ENCODE results near the gene NRM. TPM values are rescaled to one million over a fixed set of nuclear protein-coding genes. Genes with fewer than 3 reads are reported as not detected.
"Not testable (repeated sequence)": the region's sequence is repeated elsewhere in the genome, so short reads cannot be mapped to it uniquely, and the experiment has no call there.

The NRM gene
- total and polyA plus RNA-seq, 2 experiments from 2014 or later, result 13.8 to 33.8 TPM

GRCh38 chr6:30657922-30658321 lies 32.9 kb downstream of the NRM start:
- peaks cover 79% of the 10 kb centered on the region for H3K36me3 Mint-ChIP-seq (ENCODE audit: low read depth)
- DNase-seq (ENCODE audit: low spot score); H3K4me2 ChIP-seq; H3F3A ChIP-seq (replicated peaks; ENCODE audit: low read depth); H3K4me1 Mint-ChIP-seq; H3K9me2 ChIP-seq (ENCODE audit: insufficient read depth); H3K27ac Mint-ChIP-seq; H3K4me3 Mint-ChIP-seq; H3K4me1 ChIP-seq (ENCODE audit: insufficient read depth); H3K27me3 Mint-ChIP-seq (ENCODE audit: insufficient read depth, low read depth, poor library complexity); H3K79me2 ChIP-seq (replicated peaks; ENCODE audit: insufficient read depth); H3K9me3 Mint-ChIP-seq; ATAC-seq; H4K20me1 ChIP-seq (replicated peaks; ENCODE audit: insufficient read depth); H3K27ac ChIP-seq (ENCODE audit: low read depth); H3K27me3 ChIP-seq (ENCODE audit: insufficient read depth); H3K4me3 ChIP-seq; H2AFZ ChIP-seq: not testable (repeated sequence)
- peaks cover 17% of the 10 kb centered on the region; the same call in 1 of the 2 replicates for H3K36me3 ChIP-seq (ENCODE audit: insufficient read depth)

- Mint-ChIP-seq H3K27me3 (ENCODE audit: insufficient read depth, low read depth, poor library complexity) (peaks cover 9% of the 10 kb centered on the region), H3K9me3 (no peaks in the 10 kb centered on the region), H3K4me3 (no peak overlapping the region), H3K36me3 (ENCODE audit: low read depth) (peaks cover 79% of the 10 kb centered on the region), H3K4me1 (no peaks in the 10 kb centered on the region), H3K27ac (no peak overlapping the region)
- Histone ChIP-seq H2AFZ (no peak overlapping the region), H3K27ac (ENCODE audit: low read depth) (no peak overlapping the region), H3K27me3 (ENCODE audit: insufficient read depth) (no peaks in the 10 kb centered on the region), H3K36me3 (ENCODE audit: insufficient read depth) (peaks cover 21% of the 10 kb centered on the region), H4K20me1 (replicated peaks; ENCODE audit: insufficient read depth) (peaks cover 8% of the 10 kb centered on the region; the same call in 1 of the 2 replicates), H3K4me1 (ENCODE audit: insufficient read depth) (no peaks in the 10 kb centered on the region), H3K4me3 (no peak overlapping the region), H3K4me2 (no peak overlapping the region), H3K9me2 (ENCODE audit: insufficient read depth) (no peaks in the 10 kb centered on the region), H3K79me2 (replicated peaks; ENCODE audit: insufficient read depth) (no peaks in the 10 kb centered on the region), H3F3A (replicated peaks; ENCODE audit: low read depth) (peaks cover 4% of the 10 kb centered on the region; the same call in 1 of the 2 replicates)
- ATAC-seq (no peak), DNase-seq (ENCODE audit: low spot score) (no peak)
- TF ChIP-seq ZNF331 (CRISPR knock-in tag; IDR thresholded peaks at IDR 0.05; ENCODE audit: low read depth) (no peak), STAT1 (IDR thresholded peaks at IDR 0.05; ENCODE audit: unreplicated experiment) (no peak), JUNB (IDR thresholded peaks at IDR 0.05; ENCODE audit: unreplicated experiment) (no peak), POLR2AphosphoS5 (IDR thresholded peaks at IDR 0.05; ENCODE audit: low read depth) (no peak), ZNF114 (CRISPR knock-in tag; IDR thresholded peaks at IDR 0.05) (no peak), ETS1 (IDR thresholded peaks at IDR 0.05) (no peak), ZNF462 (CRISPR knock-in tag; IDR thresholded peaks at IDR 0.05) (no peak), EZH2 (IDR thresholded peaks at IDR 0.05; ENCODE audit: low read depth, unreplicated experiment) (no peak), EZH2phosphoT487 (IDR thresholded peaks at IDR 0.05; ENCODE audit: unreplicated experiment) (no peak), REST (IDR thresholded peaks at IDR 0.05; ENCODE audit: unreplicated experiment) (no peak)
Measured at GRCh38 chr6:30657454-30657853, 33.3 kb downstream of the NRM start.
